HL-60 (cell line): ENCODE data around the gene EPS15.

Experiments
- CTCF ChIP-seq: IDR thresholded peaks from one replicate; pipeline ENCODE4 v1.5.1; 2011; ENCODE audit warnings: low read length, control low read depth, inconsistent platforms; ENCODE audit not compliant: insufficient read depth
- GABPA ChIP-seq: IDR thresholded peaks from 2 replicates; pipeline ENCODE4 v1.6.1; 2012; ENCODE audit warnings: low read depth
- POLR2AphosphoS5 ChIP-seq: IDR thresholded peaks from 2 replicates; pipeline ENCODE4 v1.6.1; 2012; ENCODE audit warnings: low read depth
- SPI1 ChIP-seq: IDR thresholded peaks from 2 replicates; pipeline ENCODE4 v1.6.1; 2012; ENCODE audit warnings: low read depth, mild to moderate bottlenecking, borderline replicate concordance
- TF ChIP-seq, protein P1 (sequence below): IDR thresholded peaks from 2 replicates; pipeline ENCODE4 v1.6.1; 2012; ENCODE audit warnings: low read depth; ENCODE audit not compliant: insufficient replicate concordance

- TF ChIP-seq CTCF (no peak), POLR2AphosphoS5 (no peak), GABPA (no peak), SPI1 (no peak)
- TF ChIP-seq, protein P1, sequence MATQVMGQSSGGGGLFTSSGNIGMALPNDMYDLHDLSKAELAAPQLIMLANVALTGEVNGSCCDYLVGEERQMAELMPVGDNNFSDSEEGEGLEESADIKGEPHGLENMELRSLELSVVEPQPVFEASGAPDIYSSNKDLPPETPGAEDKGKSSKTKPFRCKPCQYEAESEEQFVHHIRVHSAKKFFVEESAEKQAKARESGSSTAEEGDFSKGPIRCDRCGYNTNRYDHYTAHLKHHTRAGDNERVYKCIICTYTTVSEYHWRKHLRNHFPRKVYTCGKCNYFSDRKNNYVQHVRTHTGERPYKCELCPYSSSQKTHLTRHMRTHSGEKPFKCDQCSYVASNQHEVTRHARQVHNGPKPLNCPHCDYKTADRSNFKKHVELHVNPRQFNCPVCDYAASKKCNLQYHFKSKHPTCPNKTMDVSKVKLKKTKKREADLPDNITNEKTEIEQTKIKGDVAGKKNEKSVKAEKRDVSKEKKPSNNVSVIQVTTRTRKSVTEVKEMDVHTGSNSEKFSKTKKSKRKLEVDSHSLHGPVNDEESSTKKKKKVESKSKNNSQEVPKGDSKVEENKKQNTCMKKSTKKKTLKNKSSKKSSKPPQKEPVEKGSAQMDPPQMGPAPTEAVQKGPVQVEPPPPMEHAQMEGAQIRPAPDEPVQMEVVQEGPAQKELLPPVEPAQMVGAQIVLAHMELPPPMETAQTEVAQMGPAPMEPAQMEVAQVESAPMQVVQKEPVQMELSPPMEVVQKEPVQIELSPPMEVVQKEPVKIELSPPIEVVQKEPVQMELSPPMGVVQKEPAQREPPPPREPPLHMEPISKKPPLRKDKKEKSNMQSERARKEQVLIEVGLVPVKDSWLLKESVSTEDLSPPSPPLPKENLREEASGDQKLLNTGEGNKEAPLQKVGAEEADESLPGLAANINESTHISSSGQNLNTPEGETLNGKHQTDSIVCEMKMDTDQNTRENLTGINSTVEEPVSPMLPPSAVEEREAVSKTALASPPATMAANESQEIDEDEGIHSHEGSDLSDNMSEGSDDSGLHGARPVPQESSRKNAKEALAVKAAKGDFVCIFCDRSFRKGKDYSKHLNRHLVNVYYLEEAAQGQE = no peak
Observed at GRCh38 chr1:51549901-51550300, 30.8 kb upstream of the EPS15 start.
